Keratinocyte (primary cell): ENCODE data around the gene CLK3.
"Not testable (repeated sequence)": the region's sequence is repeated elsewhere in the genome, so short reads cannot be mapped to it uniquely, and the experiment has no call there.

Experiments used
- CTCF ChIP-seq, 3 experiments: IDR thresholded peaks in 1 of 3; conservative IDR thresholded peaks in 1 of 3; optimal IDR thresholded peaks in 1 of 3; 2 replicates in 2 of 3; 3 replicates in 1 of 3; pipeline versions ENCODE3 to v1.5.1; 2011; ENCODE audit warnings: low read length in 3 of 3, mild to moderate bottlenecking in 3 of 3, moderate library complexity in 2 of 3, control low read depth in 1 of 3, inconsistent platforms in 1 of 3; ENCODE audit not compliant: insufficient read depth in 2 of 3; ENCODE audit errors: extremely low read depth in 1 of 3
- EZH2 ChIP-seq: IDR thresholded peaks from one replicate; pipeline ENCODE4 v1.6.1; 2012; ENCODE audit warnings: inconsistent platforms, mild to moderate bottlenecking, low read length, moderate library complexity

DNA sequence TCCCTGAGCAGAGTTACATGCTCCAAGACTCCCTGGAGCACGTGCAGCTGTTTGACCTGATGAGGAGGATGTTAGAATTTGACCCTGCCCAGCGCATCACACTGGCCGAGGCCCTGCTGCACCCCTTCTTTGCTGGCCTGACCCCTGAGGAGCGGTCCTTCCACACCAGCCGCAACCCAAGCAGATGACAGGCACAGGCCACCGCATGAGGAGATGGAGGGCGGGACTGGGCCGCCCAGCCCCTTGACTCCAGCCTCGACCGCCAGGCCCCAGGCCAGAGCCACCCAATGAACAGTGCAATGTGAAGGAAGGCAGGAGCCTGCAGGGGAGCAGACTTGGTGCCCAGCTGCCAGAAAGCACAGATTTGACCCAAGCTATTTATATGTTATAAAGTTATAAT, 14.1 kb downstream of the CLK3 start:
- TF ChIP-seq CTCF (optimal IDR thresholded peaks at IDR 0.05 in 1 of 3, IDR thresholded peaks at IDR 0.05 in 1 of 3, conservative IDR thresholded peaks at IDR 0.05 in 1 of 3; ENCODE audit: extremely low read depth in 1 of 3, insufficient read depth in 2 of 3, low read length in 3 of 3); EZH2: not testable (repeated sequence)
